Activated T-cell treated with anti-CD3 and anti-CD28 coated beads for 48 hours (primary cell): ENCODE measurements around the gene CHURC1.

Experiments
- DNase-seq: peaks from one replicate; pipeline ENCODE4 v3.0.0-alpha.2; 2020; ENCODE audit warnings: low read depth

Gene CHURC1

GRCh38 chr14:64938972-64939816, 24.9 kb downstream of the CHURC1 start:
- DNase-seq: no peak

- no peak for DNase-seq
These were observed 25.5 kb downstream of the CHURC1 start for GRCh38 chr14:64939817-64940190.

DNA sequence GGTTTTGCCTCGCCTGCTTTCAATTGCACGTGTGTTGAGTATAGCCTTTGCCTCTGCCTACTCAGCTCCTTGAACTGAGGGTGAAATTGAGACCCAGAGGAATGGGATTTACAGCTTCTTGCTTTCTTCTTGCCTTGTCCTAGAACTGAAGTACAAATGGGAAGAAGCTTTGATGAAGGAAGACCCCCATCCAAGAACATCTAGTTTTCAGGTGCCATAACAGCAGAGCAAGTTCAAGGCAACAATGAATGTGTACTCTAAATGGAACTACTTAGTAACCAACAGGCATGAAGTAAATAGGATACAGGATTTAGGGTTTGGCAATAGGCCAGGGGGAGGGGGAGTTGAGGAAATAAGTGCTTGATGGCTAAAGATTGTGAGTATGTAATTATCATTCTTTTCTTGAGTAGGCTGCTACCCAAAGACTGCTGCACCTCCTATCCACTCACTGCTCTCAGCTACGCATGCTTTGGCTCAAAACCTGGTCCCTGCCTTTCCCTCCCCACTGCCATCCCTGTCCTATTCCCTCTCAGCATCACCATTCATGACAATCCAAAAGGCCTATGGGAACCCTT, 26.2 kb downstream of the CHURC1 start:
- no peak for DNase-seq

GRCh38 chr14:64942531-64943111, 28.4 kb downstream of the CHURC1 start, which contains the start of gene GPX2:
TSS of gene GPX2 (minus strand) at chr14:64942745. CDS start at chr14:64942726, 19 bp downstream.
- no peak for DNase-seq

- no peak for DNase-seq
These were observed 29.3 kb downstream of the CHURC1 start for GRCh38 chr14:64943556-64943955.

DNA sequence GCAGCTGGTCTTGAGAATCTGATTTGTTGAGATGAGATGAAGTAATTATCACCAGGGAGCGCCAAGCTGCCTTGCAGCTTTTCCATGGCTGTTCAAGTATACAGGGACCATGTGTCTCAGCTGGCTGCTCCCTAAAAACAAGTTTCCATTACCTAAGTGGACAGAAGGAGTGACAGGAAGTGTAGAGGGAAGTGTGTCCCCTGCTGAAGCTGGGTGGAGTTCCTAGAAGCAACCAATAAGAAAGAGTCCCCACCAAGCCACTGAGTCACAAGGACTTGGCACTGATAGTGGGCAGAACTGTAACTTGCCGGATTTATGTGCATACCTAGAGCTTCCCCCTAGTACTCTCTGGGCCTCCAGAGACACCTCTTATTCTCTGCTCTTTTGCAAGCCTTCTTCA, 29.8 kb downstream of the CHURC1 start:
- no peak for DNase-seq

- no peak for DNase-seq
These were observed 30.6 kb downstream of the CHURC1 start for GRCh38 chr14:64944861-64945260.

DNA sequence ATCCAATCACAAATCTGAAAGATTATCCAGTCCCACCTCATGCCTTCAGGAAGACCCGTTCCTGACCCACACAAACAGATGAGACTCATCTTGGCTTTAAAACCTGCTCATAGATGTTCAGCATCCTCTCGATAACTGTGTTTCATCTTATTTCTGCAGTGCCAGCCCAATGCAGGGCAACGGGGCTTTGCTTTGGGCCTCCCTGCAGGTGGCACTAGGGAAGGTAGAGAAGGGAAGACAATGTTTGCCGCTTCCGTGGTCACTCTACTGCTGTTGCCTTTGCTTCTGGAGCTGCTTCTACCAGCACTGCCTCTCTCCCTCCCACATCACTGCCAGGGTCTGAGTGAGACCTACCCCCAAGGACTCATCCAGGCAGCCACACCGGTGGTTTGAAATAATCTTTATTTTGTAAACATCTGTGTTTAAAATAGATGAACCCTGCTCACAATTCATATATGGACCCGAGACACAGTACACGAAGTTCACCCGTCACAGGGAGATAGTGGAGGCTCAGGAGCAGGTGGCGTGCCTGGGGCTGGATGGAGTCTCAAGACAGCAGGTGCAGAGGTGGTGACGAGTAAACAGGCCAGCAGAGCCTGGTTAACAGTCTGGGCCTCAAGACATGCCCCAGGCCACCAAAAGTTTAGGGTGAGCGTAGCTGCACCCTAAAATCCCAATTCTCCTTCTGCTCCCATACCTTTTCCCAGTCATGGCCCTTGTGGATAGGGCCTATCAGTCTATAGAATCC, 31.4 kb downstream of the CHURC1 start:
- no peak for DNase-seq

GRCh38 chr14:64946310-64947045, 32.2 kb downstream of the CHURC1 start:
- DNase-seq: no peak

- DNase-seq: no peak
These were observed 33.7 kb downstream of the CHURC1 start for GRCh38 chr14:64947710-64948611.

DNA sequence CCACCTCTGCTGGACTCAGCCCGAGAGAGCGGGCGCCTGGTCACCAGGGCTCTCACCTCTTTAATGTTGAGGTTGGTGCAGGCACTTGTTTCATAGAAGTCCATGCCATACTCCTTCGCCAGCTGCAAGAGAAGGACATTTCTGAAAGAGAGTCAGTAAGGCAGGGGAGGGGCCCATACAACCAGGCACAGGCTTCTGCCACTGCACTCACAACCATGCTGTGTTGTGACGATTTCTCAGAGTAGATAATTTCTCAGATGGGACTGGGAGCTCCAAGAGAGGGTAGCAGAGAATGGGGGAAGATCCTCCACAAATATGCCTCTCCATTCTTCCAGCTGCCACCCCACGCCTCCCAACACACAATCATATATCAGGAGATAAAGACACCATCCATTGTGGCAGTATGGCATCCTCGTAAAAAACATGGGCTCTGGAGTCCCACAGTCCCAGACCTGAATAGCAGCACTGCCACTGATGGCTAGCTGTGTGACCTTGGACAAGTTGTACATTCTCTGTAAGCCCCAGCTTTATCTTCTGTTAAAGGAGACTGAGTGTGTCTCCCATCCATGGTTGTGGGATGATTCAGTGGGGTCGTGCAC, 34.5 kb downstream of the CHURC1 start:
- no peak for DNase-seq

DNA sequence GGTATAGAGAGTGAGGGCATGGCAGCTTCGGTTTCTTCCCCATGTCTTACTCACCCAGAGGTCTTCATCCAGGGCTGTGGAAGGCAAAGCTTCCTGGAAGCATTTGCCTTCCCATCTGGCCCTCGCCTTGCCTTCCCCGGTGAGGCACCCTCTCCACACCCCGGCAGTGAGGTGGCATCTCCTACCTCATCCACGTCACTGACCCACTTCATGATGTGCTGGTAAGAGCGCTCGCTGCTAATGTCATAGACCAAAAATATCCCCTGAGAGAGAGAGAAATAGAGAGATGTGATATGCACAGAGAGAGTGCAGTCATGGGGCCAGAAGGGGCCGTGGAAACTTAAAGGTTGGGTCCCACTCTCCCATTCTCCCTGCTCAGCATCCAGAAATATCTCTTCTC, 36.6 kb downstream of the CHURC1 start:
- no peak for DNase-seq

DNA sequence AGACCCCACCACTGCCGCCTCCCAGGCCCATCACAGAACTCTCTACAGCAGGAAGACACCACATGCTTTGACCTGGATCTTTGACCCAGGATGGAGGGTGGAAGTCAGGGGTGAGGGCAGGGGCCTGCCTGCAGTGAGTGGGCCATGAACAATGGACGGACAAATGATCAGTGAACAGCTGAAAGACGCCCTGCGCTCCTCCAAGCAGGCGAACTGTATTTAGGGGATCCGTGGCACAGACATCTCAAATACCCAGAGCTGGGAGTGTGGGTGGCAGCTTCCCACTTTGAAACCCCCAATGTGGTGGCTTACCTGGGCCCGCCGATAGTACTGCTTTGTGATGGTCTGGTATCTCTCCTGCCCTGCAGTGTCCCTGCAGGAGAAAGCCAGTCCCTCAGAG, 37.0 kb downstream of the CHURC1 start:
- DNase-seq: no peak

DNA sequence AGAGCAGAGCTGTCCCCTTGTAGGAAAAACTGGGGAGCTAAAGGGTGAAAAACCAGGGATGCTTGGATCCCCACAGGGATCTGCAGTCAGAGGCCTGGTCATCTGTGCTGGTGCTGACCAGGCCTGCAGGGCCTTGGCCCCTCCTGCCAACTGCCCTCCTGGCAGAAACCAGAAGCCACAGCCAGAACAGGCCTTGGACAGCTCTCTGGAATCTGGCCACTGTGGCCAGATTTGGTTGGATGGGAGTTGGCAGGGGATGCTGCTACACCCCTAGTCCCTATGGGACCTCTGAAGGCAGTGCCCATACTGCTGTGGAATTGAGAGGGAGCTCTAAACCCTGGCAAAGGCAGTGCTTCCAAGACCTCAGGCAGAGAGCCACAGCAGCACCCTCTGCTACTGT, 37.5 kb downstream of the CHURC1 start:
- DNase-seq: no peak

DNA sequence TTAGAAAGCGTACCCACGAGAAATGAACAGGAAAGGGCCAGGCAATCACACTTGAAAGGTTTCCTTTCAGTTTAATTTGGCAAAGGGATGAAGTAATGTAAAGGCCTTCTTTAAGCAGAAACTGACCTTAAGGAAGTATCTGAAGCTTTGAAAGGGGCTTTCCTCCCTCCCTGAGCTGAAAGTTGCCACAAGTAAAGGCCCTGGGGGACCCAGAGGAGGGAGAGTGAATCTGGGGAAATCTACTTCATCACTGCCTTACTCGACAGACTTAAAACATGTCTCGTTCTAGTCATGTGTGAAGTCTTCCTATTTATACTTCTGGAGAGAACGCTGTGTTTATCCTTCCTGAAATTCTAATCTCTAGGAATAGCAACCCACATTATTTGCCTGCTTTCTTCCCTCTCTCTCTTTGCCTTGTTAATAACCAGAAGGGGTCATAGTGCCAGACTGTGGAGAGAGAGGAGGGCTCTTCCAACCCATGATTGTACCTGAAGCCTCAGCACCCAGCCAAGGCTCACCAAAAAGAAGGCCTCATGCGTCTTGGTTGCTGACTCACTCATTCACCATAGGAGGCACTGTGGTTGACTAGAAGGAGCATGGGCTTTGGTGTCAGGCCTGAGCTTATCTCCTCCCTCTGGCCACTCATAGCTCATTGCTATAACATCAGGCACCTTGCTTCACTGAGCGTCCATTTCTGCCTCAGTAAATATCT, 38.5 kb downstream of the CHURC1 start:
- DNase-seq: no peak

- DNase-seq: no peak
These were observed 39.0 kb downstream of the CHURC1 start for GRCh38 chr14:64953310-64953654.

- DNase-seq: no peak
These were observed 39.4 kb downstream of the CHURC1 start for GRCh38 chr14:64953661-64954060.

DNA sequence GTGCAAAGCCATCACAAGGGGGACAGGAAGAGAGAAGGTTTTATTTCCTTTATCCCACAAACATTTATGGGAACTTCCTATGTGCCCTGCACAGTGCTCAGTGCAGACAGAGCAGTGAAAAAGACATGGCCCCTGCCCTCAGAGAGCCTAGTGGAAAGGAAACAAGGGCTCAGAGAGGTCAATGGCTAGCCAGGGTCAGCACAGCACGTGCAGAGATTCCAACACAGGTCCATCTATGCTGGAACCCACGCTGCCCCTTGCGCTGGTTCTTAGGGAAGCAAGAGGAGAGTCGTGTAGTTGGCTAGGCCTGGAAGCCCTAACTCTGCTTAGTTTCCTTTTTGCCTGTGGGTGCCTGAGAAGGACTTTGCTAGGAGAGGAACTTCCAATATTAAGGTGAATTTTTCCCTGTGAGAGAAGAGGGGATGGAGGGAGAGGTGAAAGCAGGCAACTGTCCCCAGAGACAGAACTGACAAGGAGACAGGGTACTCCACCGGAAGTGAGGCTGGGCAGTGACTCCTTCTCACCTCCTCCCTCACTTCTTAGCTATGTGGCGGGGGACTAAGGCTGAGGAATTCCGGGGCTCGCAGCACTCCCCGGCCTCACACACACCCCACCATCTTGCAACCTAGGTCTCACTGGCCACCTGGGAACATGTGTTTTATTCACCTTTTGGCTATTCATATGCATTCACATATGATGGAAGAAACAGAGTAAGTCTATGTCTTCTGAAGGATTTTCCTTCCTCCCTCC, 40.4 kb downstream of the CHURC1 start:
- no peak for DNase-seq

DNA sequence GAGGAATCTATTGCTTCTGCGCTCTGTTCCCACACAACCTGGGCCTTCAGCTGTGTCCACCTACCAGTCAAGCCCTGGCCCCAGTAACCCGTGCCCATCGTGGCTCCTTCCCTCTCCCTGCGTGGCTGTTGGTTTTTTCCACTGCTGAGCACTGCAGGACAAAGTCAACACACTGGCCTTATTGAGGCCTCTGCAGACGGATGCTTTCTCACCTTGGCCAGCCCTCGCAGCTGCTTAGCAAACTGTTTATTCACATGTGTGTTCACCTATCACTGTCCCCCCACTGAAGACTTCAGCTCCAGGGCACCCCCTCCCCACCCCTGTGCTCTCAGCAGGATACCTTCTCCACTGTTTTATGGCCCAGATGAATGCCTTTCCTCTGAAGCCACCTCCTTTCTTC, 41.0 kb downstream of the CHURC1 start:
- DNase-seq: no peak
